ENCODE measurements around the gene RBM18.

RBM18 gene, protein sequence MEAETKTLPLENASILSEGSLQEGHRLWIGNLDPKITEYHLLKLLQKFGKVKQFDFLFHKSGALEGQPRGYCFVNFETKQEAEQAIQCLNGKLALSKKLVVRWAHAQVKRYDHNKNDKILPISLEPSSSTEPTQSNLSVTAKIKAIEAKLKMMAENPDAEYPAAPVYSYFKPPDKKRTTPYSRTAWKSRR

DNA sequence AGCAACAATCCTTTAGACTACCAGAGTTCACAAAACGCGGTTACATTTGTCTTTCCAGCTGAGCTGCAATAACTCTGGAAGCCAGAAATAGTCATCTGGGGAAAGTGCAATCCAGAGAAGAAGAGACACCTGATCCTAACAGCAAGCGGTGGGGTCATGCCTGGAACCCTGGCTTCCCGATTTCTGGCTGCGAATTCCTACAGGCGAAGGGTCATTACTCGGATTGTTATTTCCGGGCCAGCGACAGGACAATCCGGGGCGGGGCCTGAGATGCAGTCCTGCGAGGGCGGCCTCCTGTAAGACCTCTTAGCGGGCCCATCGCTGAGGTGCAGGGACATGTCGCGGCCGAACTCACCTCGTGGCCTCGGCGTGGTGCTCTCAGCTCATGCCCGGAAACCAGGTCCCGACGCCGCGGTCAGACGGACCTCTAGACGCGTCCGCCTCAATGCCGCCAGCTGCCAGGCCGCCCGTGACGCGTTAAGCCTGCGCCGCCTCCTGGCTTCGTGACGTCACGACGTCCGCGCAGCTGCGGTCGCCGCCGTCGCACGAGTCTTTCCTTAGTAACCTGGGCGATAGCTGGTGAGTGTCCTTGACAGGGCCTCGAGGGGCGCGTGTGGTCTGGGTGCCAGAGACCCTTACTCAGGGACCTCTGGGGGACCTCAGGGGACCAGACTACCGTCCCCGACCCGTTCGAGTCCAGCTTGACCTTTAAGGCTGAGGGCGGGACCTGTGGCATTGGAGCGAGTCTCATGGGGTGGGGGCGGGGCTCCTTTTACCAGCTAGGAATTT, at the start of gene RBM18, which contains the start of gene MRRF:
Gene RBM18, minus strand, starts transcription at position 481 of the 789 bp plus-strand sequence. CDS start 3,348 bp downstream, outside the sequence.
Gene MRRF, plus strand, starts transcription at position 523 of the 789 bp plus-strand sequence. CDS start 6,010 bp downstream, outside the sequence.
- peak; percentile 94 for DNase-seq

DNA sequence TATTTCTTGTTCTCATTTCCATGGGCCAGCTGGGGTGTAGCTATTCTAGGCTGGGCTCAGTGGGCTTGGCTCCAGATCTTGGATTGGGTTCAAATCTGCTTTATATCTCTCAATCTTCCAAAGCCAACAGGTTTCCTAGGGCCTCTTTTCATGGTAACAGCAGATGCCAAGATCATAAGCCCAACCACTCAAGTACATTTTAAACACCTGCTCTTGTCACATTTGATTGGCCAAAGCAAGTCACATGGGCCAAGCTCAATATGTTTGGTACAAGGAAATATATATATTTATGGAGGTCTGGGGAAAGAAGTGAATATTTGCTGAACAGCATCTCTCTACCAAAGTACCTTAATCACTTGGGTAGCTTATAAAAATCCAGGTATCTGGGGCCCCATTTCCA, 49.5 kb upstream of the RBM18 start:
- no peak for DNase-seq

DNA sequence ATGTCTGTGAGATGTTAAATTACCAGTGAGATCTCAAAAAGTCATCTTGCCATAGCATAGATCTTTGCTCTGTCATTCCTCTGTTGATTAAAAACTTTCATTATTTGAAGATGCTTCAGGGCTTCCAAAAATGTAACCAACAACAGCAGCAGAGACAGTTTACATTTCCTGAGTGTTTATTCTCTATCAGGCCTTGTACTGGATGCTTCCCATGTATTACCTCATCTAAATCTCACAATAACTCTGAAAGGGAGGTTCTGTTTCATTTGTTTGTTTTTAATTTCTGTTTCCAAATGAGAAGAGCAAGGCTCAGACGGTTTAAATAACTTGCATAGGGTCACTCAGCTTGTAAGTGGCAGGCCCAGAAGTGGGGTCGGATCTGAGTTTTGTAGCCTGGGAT, 45.2 kb upstream of the RBM18 start:
- no peak for DNase-seq

DNA sequence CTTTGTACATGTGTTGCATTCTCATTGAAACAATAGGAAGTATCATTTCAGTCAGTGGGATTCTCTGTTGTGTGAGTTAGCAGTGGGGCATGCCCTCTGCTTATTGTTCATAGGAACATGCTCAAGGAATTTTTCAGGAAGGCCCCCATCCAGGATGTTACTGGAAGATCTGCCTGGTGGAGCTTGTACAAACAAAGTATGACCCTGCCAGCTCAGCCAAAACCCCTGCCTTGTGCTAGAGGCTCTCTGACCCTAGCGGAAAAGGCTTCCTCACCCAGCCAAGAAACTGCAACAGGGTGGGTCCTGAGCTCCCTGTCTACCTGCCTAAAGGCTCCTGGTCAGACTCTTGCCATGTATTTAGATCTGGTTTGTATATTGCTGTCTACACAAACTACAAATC, 43.3 kb upstream of the RBM18 start:
- DNase-seq, result no peak

DNA sequence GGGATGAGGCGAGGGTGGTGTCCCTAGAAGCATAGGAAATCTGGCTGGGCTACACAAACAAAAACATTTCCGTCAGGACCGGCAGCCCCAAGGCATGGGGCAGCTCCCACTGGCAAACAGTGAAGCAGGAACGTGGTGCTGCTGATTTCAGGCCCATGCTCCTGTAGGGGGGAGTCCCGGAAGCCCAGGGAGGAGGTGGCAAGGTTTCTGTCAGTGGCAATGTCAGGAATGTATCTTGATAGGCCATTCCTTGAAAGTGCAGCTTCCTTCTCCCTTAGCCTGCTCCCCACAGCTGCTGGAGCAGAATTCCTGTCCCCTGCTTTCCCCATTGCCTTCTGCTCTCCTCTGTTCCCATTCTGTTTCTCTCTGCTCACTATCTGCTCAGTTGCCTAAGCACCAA, 42.4 kb upstream of the RBM18 start:
- DNase-seq, result no peak

DNA sequence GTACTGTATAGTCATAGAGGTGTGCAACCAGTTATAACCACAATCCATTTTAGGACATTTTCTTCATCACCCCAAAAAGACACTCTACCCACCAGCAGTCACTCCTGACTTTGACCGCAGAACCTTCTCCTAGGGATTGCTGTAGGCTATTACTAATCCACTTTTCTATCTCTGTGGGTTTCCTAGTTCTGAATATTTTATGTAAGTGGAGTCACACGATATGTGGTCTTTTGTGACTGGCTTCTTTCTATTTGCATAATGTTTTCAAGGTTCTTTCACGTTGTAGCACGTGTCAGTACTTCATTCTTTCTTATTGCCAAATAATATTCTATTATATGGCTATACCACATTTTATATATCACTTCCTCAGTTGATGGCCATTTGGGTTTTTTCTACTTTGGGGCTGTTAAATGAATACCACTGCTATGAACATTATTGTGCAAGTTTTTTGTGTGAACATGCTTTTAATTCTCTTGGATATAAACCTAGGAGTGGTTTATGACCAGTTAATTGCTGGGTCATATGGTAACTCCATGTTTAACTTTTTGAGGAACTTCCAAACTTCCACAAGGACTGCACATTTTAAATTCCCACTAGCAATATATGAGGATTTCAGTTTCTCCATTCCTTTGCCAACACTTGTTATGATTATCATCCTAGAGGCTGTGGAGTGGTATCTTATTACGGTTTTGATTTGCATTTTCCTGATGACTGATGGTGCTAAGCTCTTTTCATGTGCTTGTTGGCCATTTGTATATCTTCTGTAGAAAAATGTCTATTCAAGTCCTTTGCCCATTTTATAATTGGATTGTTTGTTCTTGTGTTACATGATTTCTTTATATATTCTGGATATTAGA, 37.8 kb upstream of the RBM18 start:
- DNase-seq, result no peak

DNA sequence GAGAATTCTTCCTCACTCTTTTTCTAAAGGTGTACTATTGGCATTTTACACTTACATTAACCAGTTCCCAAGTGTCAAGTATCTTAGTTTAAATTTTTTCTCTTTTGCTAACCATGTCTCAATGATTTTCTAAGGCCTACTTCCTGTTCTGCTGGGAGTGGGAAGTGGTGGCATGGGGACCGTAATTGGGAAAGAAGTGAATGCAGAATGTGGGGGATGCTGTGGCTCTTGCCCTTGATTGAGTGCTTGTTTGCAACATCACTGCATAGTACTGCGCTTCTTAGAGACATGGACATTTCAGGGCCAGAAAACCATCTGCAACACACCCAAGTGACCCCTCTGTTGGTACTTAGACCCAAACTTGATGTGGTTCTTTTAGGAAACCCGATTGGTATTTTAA, 32.9 kb upstream of the RBM18 start:
- no peak for DNase-seq

DNA sequence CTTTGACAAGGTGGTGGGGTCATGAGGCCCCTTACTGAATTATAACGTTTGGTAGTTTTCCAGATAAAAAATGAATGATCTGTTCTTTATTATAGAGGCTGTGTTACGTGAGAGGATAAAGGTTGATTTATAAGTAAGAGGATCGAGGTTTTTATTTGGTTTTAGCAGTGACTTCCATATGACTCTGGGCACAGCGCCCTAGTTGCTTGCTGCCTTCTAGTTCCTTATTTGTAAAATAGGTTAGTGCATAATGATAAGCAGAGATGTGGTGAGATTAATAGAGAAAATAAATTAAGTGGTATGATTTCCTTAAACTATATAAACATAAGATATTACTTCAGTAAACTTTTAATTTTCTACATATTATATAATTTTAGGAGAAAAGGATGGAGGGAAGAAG, 29.9 kb upstream of the RBM18 start:
- no peak for DNase-seq

DNA sequence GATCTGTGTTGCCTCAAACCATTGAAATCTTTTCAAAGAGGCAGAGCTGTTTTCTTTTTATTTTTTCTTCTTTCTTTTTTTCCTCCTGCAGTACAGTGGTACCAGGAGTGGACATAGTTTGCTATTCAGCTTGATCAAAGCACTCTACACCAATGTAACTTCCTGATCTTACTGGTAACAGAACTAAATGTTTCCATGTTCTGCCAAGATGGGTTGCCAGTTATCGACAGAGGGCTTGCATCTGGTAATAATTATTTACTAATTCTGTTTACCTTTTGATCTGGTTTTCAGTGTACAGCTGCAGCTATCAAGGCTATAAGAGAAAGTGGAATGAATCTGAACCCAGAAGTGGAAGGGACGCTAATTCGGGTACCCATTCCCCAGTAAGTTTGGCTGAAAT, 26.8 kb upstream of the RBM18 start:
- no peak for DNase-seq

DNA sequence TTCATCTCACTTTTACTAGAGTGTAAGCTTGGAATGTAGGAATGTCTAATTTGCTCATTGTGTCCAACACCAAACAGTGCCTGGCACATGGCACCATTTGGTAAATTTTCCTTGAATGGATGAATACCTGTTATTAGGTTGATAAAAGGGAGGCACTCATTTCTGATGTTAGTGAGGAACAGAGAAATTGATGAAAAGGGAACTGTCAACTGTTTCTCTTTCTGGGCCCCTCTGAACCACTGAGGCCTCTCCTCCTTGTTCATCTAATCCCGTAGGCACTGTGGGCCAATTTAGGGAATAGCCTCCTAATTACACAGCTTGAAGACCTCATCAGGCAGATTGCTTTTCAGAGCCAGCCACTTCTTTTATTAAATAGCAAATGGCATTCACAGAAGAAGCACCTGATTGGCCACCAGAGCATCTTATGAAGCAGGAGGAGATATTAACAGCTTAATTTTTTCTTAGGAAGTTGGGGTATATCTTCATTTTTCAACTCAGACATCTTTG, 22.6 kb upstream of the RBM18 start:
- no peak for DNase-seq

DNA sequence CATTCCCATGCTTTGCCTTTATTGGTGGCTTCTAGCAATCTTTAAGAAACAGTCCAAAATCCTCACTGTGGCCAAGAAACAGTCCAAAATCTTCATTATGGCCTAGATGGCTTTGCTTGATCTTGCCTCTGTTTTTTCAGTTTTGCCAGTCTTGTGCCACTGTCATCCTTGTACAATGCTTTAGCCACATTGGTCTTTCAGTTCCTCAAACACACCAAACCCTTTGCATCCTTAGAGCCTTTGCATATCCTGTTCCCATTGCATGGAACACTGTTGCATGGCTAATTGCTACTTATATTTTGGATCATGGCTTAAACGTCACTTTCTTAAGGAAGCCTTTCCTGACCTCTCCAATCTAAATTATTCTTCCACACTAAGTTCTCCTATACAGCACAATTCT, 22.1 kb upstream of the RBM18 start:
- DNase-seq, result no peak

DNA sequence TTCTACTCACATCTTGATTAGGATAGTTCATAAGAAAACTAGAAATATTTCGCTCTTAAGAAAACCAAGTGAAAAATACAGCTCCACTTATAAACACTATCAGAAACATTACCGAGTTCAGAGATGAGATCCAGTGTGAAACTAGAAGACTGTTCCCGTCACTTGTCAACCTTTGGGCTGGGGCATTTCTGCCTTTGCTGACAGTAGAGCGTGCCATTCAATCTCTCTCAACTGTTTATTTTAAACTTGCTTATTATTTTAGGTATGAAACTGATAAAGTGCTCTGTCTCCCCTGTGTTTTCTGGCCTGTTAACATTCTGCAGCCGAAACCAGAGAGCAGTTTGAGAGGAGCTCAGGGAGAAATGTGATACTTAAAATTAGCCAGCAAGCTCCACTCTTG, 16.7 kb upstream of the RBM18 start:
- DNase-seq, result no peak

DNA sequence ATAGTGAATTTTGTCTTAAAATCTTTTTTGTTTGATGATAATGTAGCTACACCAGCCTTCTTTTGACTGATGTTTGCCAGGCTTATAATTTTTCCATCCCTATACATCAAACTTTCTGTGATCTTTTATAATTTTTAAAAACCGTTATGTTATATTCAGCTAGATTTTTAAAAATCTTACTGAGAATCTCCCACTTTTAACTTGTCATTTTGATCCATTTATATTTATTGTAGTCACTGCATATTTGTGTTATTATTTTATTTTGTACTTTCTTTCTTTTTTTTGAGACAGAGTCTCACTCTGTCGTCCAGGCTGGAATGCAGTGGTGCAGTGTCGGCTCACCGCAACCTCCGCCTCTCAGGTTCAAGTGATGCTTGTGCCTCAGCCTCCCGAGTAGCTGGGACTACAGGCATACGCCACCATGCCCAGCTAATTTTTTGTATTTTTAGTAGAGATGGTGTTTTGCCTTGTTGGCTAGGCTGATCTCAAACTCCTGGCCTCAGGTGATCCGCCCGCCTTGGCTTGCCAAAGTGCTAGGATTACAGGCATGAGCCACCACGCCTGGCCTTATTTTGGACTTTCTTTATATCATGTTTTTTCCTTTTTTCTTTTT, 12.8 kb upstream of the RBM18 start:
- DNase-seq, result no peak

DNA sequence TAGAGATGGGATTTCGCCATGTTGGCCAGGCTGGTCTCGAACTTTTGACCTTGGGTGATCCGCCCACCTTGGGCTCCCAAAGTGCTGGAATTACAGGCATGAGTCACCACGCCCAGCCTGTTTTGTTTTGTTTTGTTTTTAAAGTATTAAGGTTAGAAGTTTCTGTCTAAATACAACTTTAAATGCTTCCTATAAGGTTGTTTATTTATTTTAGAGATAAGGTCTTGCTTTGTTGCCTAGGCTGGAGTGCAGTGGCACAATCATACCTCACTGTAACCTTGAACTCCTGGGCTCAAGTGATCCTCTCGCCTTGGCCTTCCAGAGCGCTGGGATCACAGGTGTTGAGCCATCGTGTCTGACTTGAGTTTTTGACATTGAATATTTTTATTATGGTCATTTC, 11.5 kb upstream of the RBM18 start:
- DNase-seq, result no peak

DNA sequence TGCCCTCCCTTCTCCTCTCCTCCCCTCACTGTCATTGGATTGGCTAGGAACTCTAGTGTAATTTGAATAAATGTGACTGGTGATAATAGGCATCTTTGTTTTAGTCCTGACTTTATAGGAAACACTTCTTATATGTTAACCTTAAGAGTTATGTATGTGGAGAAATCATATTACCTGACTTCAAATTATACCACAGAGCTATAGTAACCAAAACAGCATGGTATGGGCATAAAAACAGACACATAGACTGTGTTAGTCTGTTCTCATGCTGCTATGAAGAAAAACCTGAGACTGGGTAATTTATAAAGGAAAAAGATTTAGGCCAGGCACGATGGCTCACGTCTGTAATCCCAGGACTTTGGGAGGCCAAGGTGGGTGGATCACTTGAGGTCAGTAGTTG, 9.4 kb upstream of the RBM18 start:
- DNase-seq, result no peak

DNA sequence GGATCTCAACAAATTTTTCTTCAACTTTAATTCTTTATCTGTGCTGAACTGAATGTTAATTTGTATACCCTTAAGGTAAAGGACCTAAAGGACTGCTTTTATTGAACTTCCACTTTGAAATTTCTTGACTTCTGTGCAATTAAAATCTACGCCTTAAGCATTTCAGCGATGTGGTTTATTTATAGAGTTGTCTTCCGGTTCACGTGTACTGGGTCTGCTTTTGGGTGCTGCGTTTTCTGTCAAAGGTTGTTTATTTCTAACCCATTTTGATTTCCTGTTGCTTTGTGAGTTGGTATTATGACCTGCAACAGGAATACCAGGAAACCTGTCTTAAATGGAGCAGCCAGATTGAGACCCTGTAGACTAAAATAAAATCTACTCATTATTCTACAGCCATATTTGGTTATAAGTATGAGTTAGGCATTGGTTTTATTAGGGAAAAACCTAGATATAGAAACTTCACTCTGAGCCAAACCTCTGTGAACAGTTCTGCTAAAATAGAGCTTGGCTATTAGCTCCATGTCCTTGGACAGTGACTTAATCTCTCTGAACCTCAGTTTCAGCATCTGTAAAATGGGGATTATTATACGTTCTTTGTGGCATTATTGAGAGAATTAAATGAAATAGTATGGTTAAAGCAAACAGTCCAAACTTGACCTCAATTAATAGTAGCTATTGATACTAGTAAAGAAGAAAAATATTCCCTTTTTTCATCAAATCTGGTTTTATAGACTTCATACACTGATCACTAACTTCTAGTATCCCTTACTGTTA, 3.6 kb upstream of the RBM18 start:
- no peak for DNase-seq

DNA sequence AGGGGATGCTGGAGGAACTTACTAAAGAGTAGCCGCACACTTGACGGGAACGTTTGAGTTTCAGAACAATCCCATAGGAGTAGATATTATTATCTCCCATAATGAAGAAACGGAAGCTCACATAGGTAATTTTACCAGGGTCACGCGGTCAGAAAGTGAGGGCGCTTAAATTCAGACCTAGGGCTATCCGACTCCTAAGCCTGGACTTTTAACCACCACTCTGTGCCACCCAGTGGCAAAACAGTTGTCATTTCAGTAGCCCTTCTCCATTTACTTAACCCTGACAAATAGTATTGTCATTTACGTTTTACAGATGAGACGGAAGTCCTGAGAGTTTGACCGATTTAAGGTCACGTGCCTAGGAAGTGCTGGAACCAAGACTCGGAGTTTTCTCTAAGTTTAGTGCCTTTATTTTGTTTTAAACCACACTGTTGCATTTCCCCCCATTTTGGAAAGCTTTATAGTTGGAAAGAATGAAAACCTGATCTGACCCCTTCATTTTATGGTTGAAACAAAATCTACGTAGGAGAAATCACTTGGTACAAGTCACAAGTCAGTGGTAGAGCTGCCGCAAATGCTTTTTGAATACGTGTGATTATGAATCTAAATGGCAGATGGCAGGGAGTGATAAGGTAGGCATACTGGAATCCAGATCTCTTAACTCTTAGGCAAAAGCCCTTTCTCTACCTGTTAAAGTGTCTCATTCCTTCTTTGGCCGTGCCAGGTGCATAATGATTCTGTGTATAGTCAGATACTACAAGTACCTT, 692 bp upstream of the RBM18 start:
- peak; percentile 85 for DNase-seq

DNA sequence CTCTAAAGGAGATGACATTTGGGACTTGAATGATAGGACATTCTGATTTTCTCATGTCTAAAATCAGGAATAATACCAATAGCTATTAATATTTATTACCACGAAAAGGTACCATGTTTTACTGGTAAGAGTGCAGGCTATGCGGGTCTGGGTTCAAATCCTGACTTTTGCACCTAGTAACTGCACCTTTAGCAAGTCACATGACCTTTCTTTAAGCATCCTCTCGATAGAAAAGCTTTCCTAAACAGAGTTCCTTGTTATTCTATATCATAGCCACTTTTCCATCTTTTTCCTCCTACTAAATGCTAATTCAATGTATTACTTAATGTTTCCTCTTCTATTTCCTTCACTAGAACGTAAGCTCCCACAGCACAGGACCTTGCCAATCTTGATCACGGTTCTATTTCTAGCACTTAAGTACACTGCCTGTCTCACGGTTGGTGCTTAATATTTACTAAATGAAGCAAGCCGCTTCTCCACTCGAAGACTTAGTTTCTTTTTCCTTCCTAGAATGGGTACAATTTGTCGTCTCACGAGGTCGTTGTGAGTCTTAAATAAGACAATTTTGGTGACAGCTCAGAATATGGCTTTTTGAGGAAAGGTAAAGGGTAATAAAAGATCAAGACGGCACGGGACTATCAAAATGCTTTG, 816 bp downstream of the RBM18 start:
- peak; percentile 53 for DNase-seq

DNA sequence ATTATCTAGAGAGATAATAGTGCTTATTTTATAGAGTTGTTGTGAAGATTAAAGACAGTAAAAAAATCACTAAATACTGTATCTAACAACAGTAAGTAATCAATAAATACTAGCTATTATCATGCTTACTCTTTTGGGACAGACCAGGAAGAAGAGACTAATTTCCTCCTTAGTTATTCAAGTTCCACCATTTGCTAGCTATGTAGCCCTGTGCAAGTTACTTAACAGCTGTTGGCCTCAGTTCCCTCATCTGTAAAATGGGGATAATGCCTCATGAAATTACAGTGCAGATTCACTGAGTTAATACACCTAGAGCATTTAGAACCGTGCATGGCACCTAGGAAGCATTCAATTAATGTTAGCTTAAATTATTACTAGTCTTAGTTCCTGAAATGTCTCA, 2.6 kb downstream of the RBM18 start:
- no peak for DNase-seq

DNA sequence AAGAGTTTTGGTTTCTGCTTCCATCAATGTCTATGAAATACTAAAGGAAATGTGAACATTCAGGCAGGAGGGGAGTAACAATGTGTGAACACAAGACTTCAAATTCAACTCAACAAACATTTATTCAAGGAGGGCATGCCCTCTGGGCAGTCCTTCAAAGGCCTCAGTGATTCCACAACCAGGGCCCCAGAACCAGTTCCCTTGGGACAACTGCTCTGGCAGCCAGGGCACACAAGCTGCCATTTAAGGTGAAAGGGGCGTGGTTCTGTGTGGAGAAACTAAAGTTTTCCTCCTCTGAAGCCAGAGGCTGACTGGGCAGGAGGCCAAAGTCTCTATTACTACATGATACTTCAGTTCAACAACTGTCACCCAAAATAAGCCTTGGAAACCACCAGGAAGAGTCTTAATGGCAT, 3.2 kb downstream of the RBM18 start:
- no peak for DNase-seq

DNA sequence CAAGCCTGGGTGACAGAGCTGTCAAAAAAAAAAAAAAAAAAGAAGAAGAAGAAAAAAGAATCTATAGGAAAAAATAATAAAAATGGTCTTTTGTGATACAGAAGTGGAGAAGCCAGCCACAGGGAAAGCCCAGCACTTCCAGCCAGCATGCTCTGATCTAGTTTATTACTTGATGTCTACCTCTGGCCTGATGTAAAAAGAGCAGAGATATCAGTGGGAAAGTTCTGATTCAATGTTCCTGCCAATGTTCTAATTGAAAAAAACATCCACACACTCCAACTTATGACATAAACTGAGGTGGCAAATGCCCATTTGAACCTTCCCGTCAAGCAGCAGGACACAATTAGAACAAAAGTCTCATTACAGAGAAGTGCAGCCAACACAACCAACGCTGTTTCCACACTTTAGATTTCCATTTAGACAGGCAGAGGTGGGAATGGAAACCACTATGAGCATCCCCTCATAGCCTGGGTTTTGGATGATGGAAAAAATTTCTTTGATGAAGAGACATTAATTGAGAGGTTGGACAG, 5.7 kb downstream of the RBM18 start:
- no peak for DNase-seq

Data from OCI-M1 (cell line).